ENCODE results near the gene ZBTB34.

The ZBTB34 gene

GRCh38 chr9:126914458-126915280 is 54.2 kb downstream of the ZBTB34 start, which contains the start of gene RALGPS1:
TSS of gene RALGPS1 (plus strand) at chr9:126914782. CDS start at chr9:126962290, 47,508 bp downstream.
- no peak for TF ChIP-seq CTCF (IDR thresholded peaks at IDR 0.05; ENCODE audit: insufficient read depth, low read depth, low read length, missing control alignments)
- peak; percentile 97 for DNase-seq (ENCODE audit: low read depth)
- peak within 1 kb of the TSS; percentile 38 for H3K4me3 ChIP-seq (ENCODE audit: low read length)

DNA sequence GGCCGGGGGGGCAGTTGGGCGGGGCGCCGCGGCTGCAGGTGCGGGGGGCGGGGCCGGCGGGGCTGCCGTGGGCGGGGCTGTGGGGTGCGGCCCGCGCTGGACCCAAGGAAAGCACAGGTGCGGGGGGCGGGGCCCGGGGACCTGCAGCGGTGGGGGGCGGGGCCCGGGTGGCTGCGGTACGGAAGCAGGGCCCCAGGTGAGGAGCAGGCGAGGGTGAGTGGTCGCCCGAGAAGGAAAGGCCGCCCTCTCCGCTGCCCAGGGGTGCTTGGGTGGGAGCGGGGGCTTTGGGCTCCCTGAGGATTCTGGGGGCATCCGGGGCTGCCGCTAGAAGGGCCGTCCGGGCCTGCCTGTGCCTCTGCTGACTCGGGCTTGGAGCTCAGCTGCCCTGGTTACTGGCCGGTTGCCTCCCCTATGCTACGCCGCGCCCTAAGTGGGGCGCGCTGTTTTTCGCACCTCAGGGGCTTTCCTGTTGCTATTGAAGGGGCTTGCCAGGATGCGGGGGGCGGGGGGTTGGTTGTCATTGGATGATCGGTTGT is 54.9 kb downstream of the ZBTB34 start:
- no peak for TF ChIP-seq CTCF (IDR thresholded peaks at IDR 0.05; ENCODE audit: insufficient read depth, low read depth, low read length, missing control alignments)
- DNase-seq (ENCODE audit: low read depth): peak; percentile 47
- peak overlapping the region; percentile 38 for H3K4me3 ChIP-seq (ENCODE audit: low read length)

GRCh38 chr9:126915846-126916543 is 55.6 kb downstream of the ZBTB34 start:
- peak overlapping the region; percentile 38 for H3K4me3 ChIP-seq (ENCODE audit: low read length)
- peak; percentile 87 for DNase-seq (ENCODE audit: low read depth)
- TF ChIP-seq CTCF (IDR thresholded peaks at IDR 0.05; ENCODE audit: insufficient read depth, low read depth, low read length, missing control alignments): no peak

GRCh38 chr9:126916909-126917308 is 56.5 kb downstream of the ZBTB34 start:
- no peak overlapping the region for H3K4me3 ChIP-seq (ENCODE audit: low read length)
- no peak for TF ChIP-seq CTCF (IDR thresholded peaks at IDR 0.05; ENCODE audit: insufficient read depth, low read depth, low read length, missing control alignments)
- no peak for DNase-seq (ENCODE audit: low read depth)

GRCh38 chr9:126919193-126919592 is 58.8 kb downstream of the ZBTB34 start:
- DNase-seq (ENCODE audit: low read depth): no peak
- H3K4me3 ChIP-seq (ENCODE audit: low read length): no peak overlapping the region
- TF ChIP-seq CTCF (IDR thresholded peaks at IDR 0.05; ENCODE audit: insufficient read depth, low read depth, low read length, missing control alignments): no peak

GRCh38 chr9:126925876-126926275 is 65.4 kb downstream of the ZBTB34 start:
- no peak for DNase-seq (ENCODE audit: low read depth)
- TF ChIP-seq CTCF (IDR thresholded peaks at IDR 0.05; ENCODE audit: insufficient read depth, low read depth, low read length, missing control alignments): no peak
- H3K4me3 ChIP-seq (ENCODE audit: low read length): no peak overlapping the region
